H1 (cell line): ENCODE measurements around the gene DDR2. TPM values are rescaled to one million over a fixed set of nuclear protein-coding genes. Genes with fewer than 3 reads are reported as not detected.

Experiments used
- CTCF ChIA-PET: fragments of 300-600 bp; sonication (Branson Sonifier 250); formaldehyde crosslinking; loops from one replicate; lab custom pipeline; 2021; ENCODE audit not compliant: partially characterized antibody; lab: Charles Lee
- POLR2A ChIA-PET: fragments of 300-600 bp; sonication (Branson Sonifier 250); formaldehyde crosslinking; loops from one replicate; lab custom pipeline; 2021; ENCODE audit warnings: inconsistent platforms; ENCODE audit not compliant: partially characterized antibody; lab: Charles Lee
- DNase-seq, 2 experiments: peaks; one replicate each; pipeline versions ENCODE4 v3.0.0 to v3.0.0-alpha.2; 2010 to 2022; ENCODE audit warnings: low spot score in 2 of 2, low read depth in 1 of 2, mixed read lengths in 1 of 2
- FAIRE-seq: peaks from 2 replicates; lab custom pipeline; 2011; peaks lifted over from hg19 to GRCh38; lab: Jason Lieb, UNC
- H2AFZ ChIP-seq: 2 replicates; pipeline ENCODE4 v1.8.1; 2012; ENCODE audit warnings: low read length, inconsistent platforms
- H2AK5ac ChIP-seq: 2 replicates; pipeline ENCODE4 v1.6.1; 2013; ENCODE audit warnings: low read depth, low read length
- H2BK120ac ChIP-seq: replicated peaks from 2 replicates; pipeline ENCODE3; 2013; ENCODE audit warnings: low read depth, low read length, inconsistent platforms
- H2BK12ac ChIP-seq: 2 replicates; pipeline ENCODE4 v1.6.1; 2013; ENCODE audit warnings: low read depth, low read length
- H2BK15ac ChIP-seq: 2 replicates; pipeline ENCODE4 v1.6.1; 2013; ENCODE audit warnings: low read length
- H2BK20ac ChIP-seq: 2 replicates; pipeline ENCODE4 v1.6.1; 2013; ENCODE audit warnings: low read length
- H2BK5ac ChIP-seq: 2 replicates; pipeline ENCODE4 v1.6.1; 2013; ENCODE audit warnings: low read depth, low read length
- H3K14ac ChIP-seq: 2 replicates; pipeline ENCODE4 v1.6.1; 2013; ENCODE audit warnings: inconsistent platforms; ENCODE audit not compliant: insufficient read length
- H3K18ac ChIP-seq: 2 replicates; pipeline ENCODE4 v1.6.1; 2013; ENCODE audit warnings: low read length; ENCODE audit errors: extremely low read depth
- H3K23ac ChIP-seq: 2 replicates; pipeline ENCODE4 v1.6.1; 2013; ENCODE audit warnings: inconsistent platforms; ENCODE audit not compliant: insufficient read length
- H3K23me2 ChIP-seq: 2 replicates; pipeline ENCODE4 v1.6.1; 2013; ENCODE audit warnings: low read depth, low read length
- H3K27ac ChIP-seq: 2 replicates; pipeline ENCODE4 v1.6.1; 2011; ENCODE audit warnings: low read depth, low read length, inconsistent platforms
- H3K27me3 ChIP-seq, 4 experiments: replicated peaks in 1 of 4; 1 replicate in 1 of 4; 2 replicates in 3 of 4; pipeline versions ENCODE4 v1.6.1 to v1.8.1; 2011 to 2013; ENCODE audit warnings: low read length in 3 of 4, mild to moderate bottlenecking in 3 of 4, inconsistent platforms in 2 of 4, mixed read lengths in 2 of 4, moderate library complexity in 1 of 4; ENCODE audit not compliant: control insufficient read depth in 3 of 4, insufficient read depth in 3 of 4; ENCODE audit errors: extremely low read depth in 1 of 4
- H3K36me3 ChIP-seq, 4 experiments: 2 replicates each; pipeline versions ENCODE4 v1.6.1 to v1.8.1; 2011 to 2013; ENCODE audit warnings: mild to moderate bottlenecking in 4 of 4, low read length in 3 of 4, moderate library complexity in 2 of 4, control low read depth in 1 of 4, inconsistent platforms in 1 of 4; ENCODE audit not compliant: insufficient read depth in 4 of 4, control insufficient read depth in 2 of 4
- H3K4ac ChIP-seq: replicated peaks from 2 replicates; pipeline ENCODE3; 2013; ENCODE audit warnings: low read length, low read depth, mixed read lengths, inconsistent platforms; ENCODE audit not compliant: insufficient read length
- H3K4me1 ChIP-seq, 4 experiments: replicated peaks in 1 of 4; 1 replicate in 1 of 4; 2 replicates in 3 of 4; pipeline versions ENCODE4 v1.6.1 to v1.8.1; 2011 to 2013; ENCODE audit warnings: low read length in 3 of 4, inconsistent platforms in 2 of 4, mixed read lengths in 1 of 4; ENCODE audit not compliant: insufficient read depth in 4 of 4, control insufficient read depth in 3 of 4
- H3K4me2 ChIP-seq, 2 experiments: 2 replicates each; pipeline versions ENCODE4 v1.6.1 to v1.8.1; 2011 to 2013; ENCODE audit warnings: low read depth in 2 of 2, low read length in 2 of 2, control low read depth in 1 of 2, inconsistent platforms in 1 of 2, mild to moderate bottlenecking in 1 of 2; ENCODE audit not compliant: insufficient read depth in 1 of 2
- H3K4me3 ChIP-seq, 4 experiments: fragments of 200-600, 300-600 bp in 1 of 4; sonication (generic), shearing (Covaris generic), sonication (Bioruptor Twin) in 1 of 4; 2 replicates each; pipeline versions ENCODE4 v1.5.1 to v1.8.1; 2011 to 2016; ENCODE audit warnings: low read length in 4 of 4, low read depth in 3 of 4, control low read depth in 2 of 4, inconsistent platforms in 2 of 4, mild to moderate bottlenecking in 2 of 4, mixed read lengths in 1 of 4, moderate library complexity in 1 of 4; ENCODE audit not compliant: insufficient read depth in 2 of 4; ENCODE audit errors: extremely low read depth in 1 of 4
- H3K56ac ChIP-seq: replicated peaks from 2 replicates; pipeline ENCODE3; 2013; ENCODE audit warnings: low read depth, mild to moderate bottlenecking, mixed read lengths, low read length, inconsistent platforms; ENCODE audit not compliant: insufficient read length
- H3K79me1 ChIP-seq: 2 replicates; pipeline ENCODE4 v1.6.1; 2013; ENCODE audit warnings: low read depth, low read length, control low read depth
- H3K79me2 ChIP-seq, 2 experiments: 2 replicates each; pipeline versions ENCODE4 v1.6.1 to v1.8.1; 2012 to 2013; ENCODE audit warnings: low read length in 2 of 2, mild to moderate bottlenecking in 2 of 2, inconsistent platforms in 1 of 2; ENCODE audit not compliant: insufficient read depth in 2 of 2, control insufficient read depth in 1 of 2
- H3K9ac ChIP-seq, 4 experiments: replicated peaks in 1 of 4; 1 replicate in 1 of 4; 2 replicates in 3 of 4; pipeline versions ENCODE4 v1.6.1 to v1.8.1; 2011 to 2013; ENCODE audit warnings: low read depth in 3 of 4, low read length in 3 of 4, control low read depth in 2 of 4, mild to moderate bottlenecking in 2 of 4, moderate library complexity in 2 of 4, inconsistent platforms in 1 of 4; ENCODE audit errors: extremely low read depth in 1 of 4
- H3K9me3 ChIP-seq, 2 experiments: 2 replicates each; pipeline versions ENCODE4 v1.6.1 to v1.8.1; 2012 to 2013; ENCODE audit warnings: mild to moderate bottlenecking in 2 of 2, moderate library complexity in 2 of 2, control low read depth in 1 of 2, inconsistent platforms in 1 of 2, low read depth in 1 of 2, low read length in 1 of 2, mixed read lengths in 1 of 2; ENCODE audit not compliant: insufficient read depth in 2 of 2
- H4K20me1 ChIP-seq, 2 experiments: replicated peaks in 1 of 2; 2 replicates each; pipeline versions ENCODE3 to v1.8.1; 2011 to 2013; ENCODE audit warnings: inconsistent platforms in 2 of 2, low read length in 2 of 2, mild to moderate bottlenecking in 1 of 2; ENCODE audit not compliant: insufficient read depth in 2 of 2, control insufficient read depth in 1 of 2
- H4K5ac ChIP-seq: 2 replicates; pipeline ENCODE4 v1.6.1; 2013; ENCODE audit warnings: low read length, low read depth, mixed read lengths, inconsistent platforms; ENCODE audit not compliant: insufficient read length
- H4K8ac ChIP-seq: 2 replicates; pipeline ENCODE4 v1.8.0; 2013; ENCODE audit warnings: mild to moderate bottlenecking, moderate library complexity, low read length, inconsistent platforms; ENCODE audit not compliant: insufficient read depth; ENCODE audit errors: extremely low read depth
- H4K91ac ChIP-seq: replicated peaks from 2 replicates; pipeline ENCODE3; 2013; ENCODE audit warnings: low read length, mixed read lengths, inconsistent platforms; ENCODE audit not compliant: insufficient read length
- ATF2 ChIP-seq: IDR thresholded peaks from 2 replicates; pipeline ENCODE4 v1.6.1; 2012; ENCODE audit warnings: low read length, inconsistent platforms
- E2F6 ChIP-seq: IDR thresholded peaks from 2 replicates; pipeline ENCODE4 v1.6.1; 2012; ENCODE audit warnings: inconsistent platforms
- HDAC2 ChIP-seq, 2 experiments: fragments of 300-600 bp in 1 of 2; sonication (generic) in 1 of 2; IDR thresholded peaks; 2 replicates each; pipeline ENCODE4 v1.6.1; 2011 to 2012; ENCODE audit warnings: low read depth in 2 of 2, low read length in 2 of 2, mild to moderate bottlenecking in 2 of 2, moderate library complexity in 2 of 2, borderline replicate concordance in 1 of 2, inconsistent platforms in 1 of 2
- KDM5A ChIP-seq: fragments of 200-600 bp; IDR thresholded peaks from 2 replicates; pipeline ENCODE4 v1.7.1; 2012; ENCODE audit warnings: mild to moderate bottlenecking, low read length, inconsistent platforms, mixed read lengths
- MAX ChIP-seq: IDR thresholded peaks from 2 replicates; pipeline ENCODE4 v1.6.1; 2012; ENCODE audit warnings: inconsistent platforms
- PHF8 ChIP-seq: fragments of 200-600 bp; sonication (generic); conservative IDR thresholded peaks from 2 replicates; pipeline ENCODE4 v1.7.1; 2012; ENCODE audit warnings: low read depth, mild to moderate bottlenecking, inconsistent platforms, low read length, moderate library complexity
- POU5F1 ChIP-seq: IDR thresholded peaks from 2 replicates; pipeline ENCODE4 v1.6.1; 2011; ENCODE audit warnings: low read depth, mild to moderate bottlenecking, low read length, moderate library complexity
- RXRA ChIP-seq: IDR thresholded peaks from 2 replicates; pipeline ENCODE4 v1.6.1; 2011; ENCODE audit warnings: low read depth, mild to moderate bottlenecking, low read length, moderate library complexity; ENCODE audit not compliant: insufficient read depth
- WGBS, 2 experiments: shearing (Covaris generic) in 1 of 2; methylation state at CpG; one replicate each; pipeline versions ENCODE4 v1.1.6 to v1.1.7; 2013 to 2015; ENCODE audit warnings: low lambda C conversion rate in 2 of 2, mixed read lengths in 2 of 2, inconsistent platforms in 1 of 2, low coverage in 1 of 2, missing lambda C conversion rate in 1 of 2; ENCODE audit not compliant: insufficient replicate concordance in 2 of 2, insufficient coverage in 1 of 2, insufficient read length in 1 of 2; ENCODE audit errors: extremely low coverage in 1 of 2, missing lambda C conversion rate in 1 of 2; 5-methylcytosine and 5-hydroxymethylcytosine counted together
- polyA plus RNA-seq, 7 experiments: library from polyadenylated mRNA; depleted of rRNA in 3 of 7; stranded (reverse) in 5 of 7; unstranded in 2 of 7; fragments of >200 nt in 5 of 7; fragments of 200-250 nt in 2 of 7; gene quantifications; 1 replicate in 5 of 7; 2 replicates in 1 of 7; 4 replicates in 1 of 7; pipeline versions ENCODE4 v1.2.1 to v1.2.3, GENCODE V29; 2011 to 2013; ENCODE audit warnings: missing spikeins in 2 of 7, mixed read lengths in 2 of 7
- total RNA-seq: library from RNA; stranded (reverse); fragmentation: NEBNext Ultra II Directional; extraction: Animal tissue kit (Norgen Biotek cat#: 25700); gene quantifications from 2 replicates; pipeline ENCODE4 v1.2.1, GENCODE V29; 2021

Gene DDR2
- total and polyA plus RNA-seq, 2 of the 8 experiments (the other 6 are each of a cell fraction or from before 2014, with no cell fraction given) = 1.00 to 2.1 TPM

GRCh38 chr1:162690672-162691434, 58.6 kb downstream of the DDR2 start:
- Histone ChIP-seq H3K56ac (no peak overlapping the region), H2BK5ac (0 out of 2 replicates have a peak overlapping the region, but pooled peaks have one; percentile 30), H3K27ac (no peak overlapping the region), H3K4ac (no peak overlapping the region), H3K9me3 (no peaks in the 10 kb centered on the region), H2BK15ac (no peak overlapping the region; the same call in 1 of the 2 replicates), H3K14ac (no peak overlapping the region), H3K18ac (peak overlapping the region; percentile 28; the same call in 1 of the 2 replicates), H3K23ac (no peak overlapping the region), H2BK12ac (peak overlapping the region; percentile 31; the same call in 1 of the 2 replicates), H4K20me1 (no peaks in the 10 kb centered on the region), H3K23me2 (no peaks in the 10 kb centered on the region), H4K91ac (no peak overlapping the region), H3K4me2 (peak overlapping the region; percentile 31 to 35; a peak in 3 of 4 replicates), H3K4me3 (no peak overlapping the region), H3K79me2 (no peaks in the 10 kb centered on the region), H2BK20ac (0 out of 2 replicates have a peak overlapping the region, but pooled peaks have one; percentile 55), H3K79me1 (no peaks in the 10 kb centered on the region), H3K27me3 (no peaks in the 10 kb centered on the region; a peak in 1 of 7 replicates), H4K5ac (no peak overlapping the region), H3K9ac (no peak overlapping the region), H4K8ac (no peak overlapping the region), H2BK120ac (no peak overlapping the region), H2AK5ac (no peak overlapping the region), H3K36me3 (no peaks in the 10 kb centered on the region), H3K4me1 (peaks cover 0 to 10% (median 6%) of the 10 kb centered on the region in 4 experiments; a peak in 5 of 7 replicates), H2AFZ (0 out of 2 replicates have a peak overlapping the region, but pooled peaks have one; percentile 48)
- DNase-seq (peak in 1 of 2 experiments; percentile 36), FAIRE-seq (no peak)
- ChIA-PET POLR2A (no interaction called here), CTCF (interaction anchor here (0.8 to 1.6 kb wide), 2 partner anchors 54 to 78 kb away, joined by 3 to 5 read pairs; no protein-coding TSS in a partner anchor)
- 57% methylated on average over 7 of the region's 7 CpGs; no CpG with 5 or more reads in 1 of the 2 experiments for WGBS, 2 experiments
- TF ChIP-seq HDAC2 (IDR thresholded peaks at IDR 0.05; ENCODE audit: borderline replicate concordance in 1 of 2, low read depth in 2 of 2, low read length in 2 of 2) = no peak
- TF ChIP-seq RXRA = no peak
- TF ChIP-seq MAX = peak; percentile 85
- no peak for TF ChIP-seq PHF8
- TF ChIP-seq E2F6 = peak; percentile 97
- TF ChIP-seq POU5F1 = peak; percentile 86
- TF ChIP-seq KDM5A = no peak
- TF ChIP-seq ATF2 = no peak
